Measurements from ENCODE around the gene INS.

INS gene

DNA sequence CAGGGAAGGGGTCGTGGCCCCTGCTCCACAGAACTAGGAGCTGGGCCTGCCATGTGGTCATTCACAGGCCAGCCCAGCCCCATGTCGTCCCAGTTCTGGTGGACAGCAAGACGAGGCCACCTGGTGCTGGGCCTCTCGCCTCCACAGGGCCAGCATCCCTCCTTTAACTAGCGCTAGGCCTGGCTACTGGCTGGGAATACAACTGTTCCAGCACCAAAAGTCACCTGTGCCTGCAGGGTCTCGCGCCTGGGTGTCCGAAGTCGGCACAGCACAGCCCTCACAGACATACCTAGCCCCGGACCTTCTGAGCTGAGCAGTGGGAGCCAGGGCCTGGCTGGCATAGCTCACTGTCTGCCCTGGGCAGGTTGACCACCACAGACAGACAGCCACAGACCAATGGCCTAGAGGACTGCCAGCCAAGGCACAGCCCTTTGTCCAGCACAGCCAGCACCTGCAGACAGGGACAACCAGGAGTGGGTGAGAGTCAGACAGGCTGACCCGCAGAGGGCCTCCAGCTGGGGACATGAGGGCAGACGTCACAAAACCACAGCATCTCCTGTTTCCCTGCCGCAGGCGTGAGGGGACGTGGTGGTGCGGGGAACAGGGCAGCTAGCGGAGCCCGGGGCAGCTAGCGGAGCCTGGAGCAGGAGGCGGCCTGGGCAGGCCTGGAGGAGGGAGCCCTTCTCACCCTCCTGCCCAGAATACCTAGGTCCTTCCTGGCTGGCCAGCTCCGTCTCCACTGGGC, 37.8 kb upstream of the INS start:
- Histone ChIP-seq H3K27me3 (ENCODE audit: insufficient read depth, poor library complexity, severe bottlenecking) (no peaks in the 10 kb centered on the region), H3K27ac (replicated peaks) (no peak overlapping the region), H3K4me3 (replicated peaks; ENCODE audit: insufficient read depth, low read length) (no peak overlapping the region)
- no peak for DNase-seq (ENCODE audit: low read depth in 1 of 2, low spot score in 1 of 2)
- no peak for TF ChIP-seq GABPA (IDR thresholded peaks at IDR 0.05; ENCODE audit: low read depth)
- TF ChIP-seq, protein P1, sequence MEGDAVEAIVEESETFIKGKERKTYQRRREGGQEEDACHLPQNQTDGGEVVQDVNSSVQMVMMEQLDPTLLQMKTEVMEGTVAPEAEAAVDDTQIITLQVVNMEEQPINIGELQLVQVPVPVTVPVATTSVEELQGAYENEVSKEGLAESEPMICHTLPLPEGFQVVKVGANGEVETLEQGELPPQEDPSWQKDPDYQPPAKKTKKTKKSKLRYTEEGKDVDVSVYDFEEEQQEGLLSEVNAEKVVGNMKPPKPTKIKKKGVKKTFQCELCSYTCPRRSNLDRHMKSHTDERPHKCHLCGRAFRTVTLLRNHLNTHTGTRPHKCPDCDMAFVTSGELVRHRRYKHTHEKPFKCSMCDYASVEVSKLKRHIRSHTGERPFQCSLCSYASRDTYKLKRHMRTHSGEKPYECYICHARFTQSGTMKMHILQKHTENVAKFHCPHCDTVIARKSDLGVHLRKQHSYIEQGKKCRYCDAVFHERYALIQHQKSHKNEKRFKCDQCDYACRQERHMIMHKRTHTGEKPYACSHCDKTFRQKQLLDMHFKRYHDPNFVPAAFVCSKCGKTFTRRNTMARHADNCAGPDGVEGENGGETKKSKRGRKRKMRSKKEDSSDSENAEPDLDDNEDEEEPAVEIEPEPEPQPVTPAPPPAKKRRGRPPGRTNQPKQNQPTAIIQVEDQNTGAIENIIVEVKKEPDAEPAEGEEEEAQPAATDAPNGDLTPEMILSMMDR (IDR thresholded peaks at IDR 0.05; ENCODE audit: insufficient read depth, low read length) = no peak

DNA sequence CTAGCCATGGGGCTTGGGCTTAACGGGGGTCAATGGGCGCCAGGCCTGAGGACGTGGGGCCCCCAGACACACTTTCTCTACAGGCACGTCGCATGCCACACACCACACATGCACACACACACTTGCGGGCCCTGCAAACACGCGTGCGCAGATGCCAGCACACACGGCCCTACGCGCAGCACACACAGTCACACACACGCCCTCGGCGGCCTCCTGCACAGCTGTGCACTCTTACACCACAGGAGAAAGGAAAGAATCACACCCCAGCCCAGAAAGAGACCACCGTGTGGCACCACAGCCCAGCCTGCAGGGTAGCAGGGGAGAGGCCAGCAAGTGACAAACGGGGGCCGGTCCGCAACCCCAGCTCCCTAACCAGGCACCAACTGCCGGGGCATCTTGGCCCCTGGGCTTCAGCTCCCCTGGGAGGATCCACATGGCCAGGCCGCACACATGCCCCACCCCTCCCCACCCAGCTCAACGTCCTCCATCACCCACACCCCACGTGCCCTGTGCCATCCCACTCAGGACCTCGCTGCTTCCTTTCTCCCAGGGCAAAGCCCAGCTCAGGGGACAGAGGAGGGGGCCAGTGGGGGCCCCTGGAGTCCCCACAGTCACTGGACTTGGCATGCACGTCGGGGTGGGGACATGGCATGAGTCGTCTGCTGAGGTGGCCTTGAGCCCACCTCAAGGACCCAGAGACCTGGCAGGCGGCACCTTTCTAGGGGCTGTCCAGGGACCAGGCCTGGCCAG, 36.9 kb upstream of the INS start:
- Histone ChIP-seq H3K4me3 (replicated peaks; ENCODE audit: insufficient read depth, low read length) (no peak overlapping the region), H3K27ac (replicated peaks) (no peak overlapping the region), H3K27me3 (ENCODE audit: insufficient read depth, poor library complexity, severe bottlenecking) (no peaks in the 10 kb centered on the region)
- no peak for DNase-seq (ENCODE audit: low read depth in 1 of 2, low spot score in 1 of 2)
- TF ChIP-seq, protein P1 (IDR thresholded peaks at IDR 0.05; ENCODE audit: insufficient read depth, low read length) = no peak

DNA sequence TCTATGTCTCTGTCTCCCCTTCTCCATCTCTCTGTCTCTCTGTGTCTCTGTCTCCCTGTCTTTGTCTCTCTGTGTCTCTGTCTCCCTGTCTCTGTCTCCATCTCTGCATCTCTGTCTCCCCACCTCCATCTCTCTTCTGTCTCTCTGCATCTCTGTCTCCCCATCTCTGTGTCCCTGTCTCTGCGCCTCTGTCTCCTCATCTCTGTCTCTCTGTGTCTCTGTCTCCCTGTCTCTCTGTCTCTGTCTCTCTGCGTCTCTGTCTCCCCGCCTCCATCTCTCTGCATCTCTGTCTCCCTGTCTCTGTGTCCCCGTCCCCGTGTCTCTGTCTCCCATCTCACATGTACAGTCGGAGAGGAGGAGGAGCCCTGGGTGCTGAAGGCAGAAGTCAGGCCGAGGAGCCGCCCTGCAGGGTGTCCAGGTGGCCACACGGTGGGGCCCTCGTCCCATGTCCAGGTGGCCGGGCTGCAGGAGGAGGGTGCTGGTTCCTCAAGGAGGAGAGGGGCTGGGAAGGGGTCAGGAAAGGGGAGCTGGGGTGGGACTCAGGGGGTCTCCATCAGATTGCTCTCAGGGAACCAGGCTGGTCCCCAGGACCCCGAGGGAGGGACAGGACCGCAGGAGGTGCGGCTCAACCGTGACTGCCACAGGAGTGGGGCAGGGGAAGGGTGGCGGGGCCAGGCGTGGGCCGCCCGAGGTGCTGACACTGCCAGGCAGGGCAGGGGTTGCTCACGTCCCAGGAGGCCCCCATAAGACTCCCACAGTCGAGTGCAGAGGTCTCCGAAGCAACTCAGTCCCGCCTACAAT, 36.2 kb upstream of the INS start:
- DNase-seq (ENCODE audit: low read depth in 1 of 2, low spot score in 1 of 2) = peak in 1 of 2 experiments; percentile 74
- TF ChIP-seq SPI1 (IDR thresholded peaks at IDR 0.05; ENCODE audit: borderline replicate concordance, low read depth) = no peak
- TF ChIP-seq POLR2AphosphoS5 (IDR thresholded peaks at IDR 0.05; ENCODE audit: low read depth) = no peak
- no peak for TF ChIP-seq GABPA (IDR thresholded peaks at IDR 0.05; ENCODE audit: low read depth)
- TF ChIP-seq, protein P1 (IDR thresholded peaks at IDR 0.05; ENCODE audit: insufficient read depth, low read length) = peak; percentile 80
- Histone ChIP-seq H3K4me3 (replicated peaks; ENCODE audit: insufficient read depth, low read length) (no peak overlapping the region), H3K27ac (replicated peaks) (no peak overlapping the region), H3K27me3 (ENCODE audit: insufficient read depth, poor library complexity, severe bottlenecking) (no peaks in the 10 kb centered on the region)

DNA sequence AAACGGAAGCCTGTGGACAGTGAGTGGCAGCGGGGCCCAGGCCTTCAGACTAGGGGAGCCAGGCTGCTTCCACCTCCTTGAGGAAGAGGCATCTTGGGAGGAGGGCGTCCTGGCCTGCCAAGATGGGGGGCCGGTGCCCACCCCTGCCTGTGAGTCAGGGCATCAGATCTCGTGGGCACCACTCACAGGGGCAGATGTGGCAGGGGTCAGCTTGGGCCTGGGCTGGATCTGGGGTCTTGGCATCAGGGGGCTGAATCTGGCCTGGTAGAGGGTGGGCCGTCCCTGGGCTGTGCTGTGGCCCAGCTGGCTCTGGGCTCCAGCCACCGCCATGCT, 34.7 kb upstream of the INS start:
- Histone ChIP-seq H3K27me3 (ENCODE audit: insufficient read depth, poor library complexity, severe bottlenecking) (no peaks in the 10 kb centered on the region), H3K4me3 (replicated peaks; ENCODE audit: insufficient read depth, low read length) (no peak overlapping the region), H3K27ac (replicated peaks) (no peak overlapping the region)
- no peak for DNase-seq (ENCODE audit: low read depth in 1 of 2, low spot score in 1 of 2)
- TF ChIP-seq, protein P2, sequence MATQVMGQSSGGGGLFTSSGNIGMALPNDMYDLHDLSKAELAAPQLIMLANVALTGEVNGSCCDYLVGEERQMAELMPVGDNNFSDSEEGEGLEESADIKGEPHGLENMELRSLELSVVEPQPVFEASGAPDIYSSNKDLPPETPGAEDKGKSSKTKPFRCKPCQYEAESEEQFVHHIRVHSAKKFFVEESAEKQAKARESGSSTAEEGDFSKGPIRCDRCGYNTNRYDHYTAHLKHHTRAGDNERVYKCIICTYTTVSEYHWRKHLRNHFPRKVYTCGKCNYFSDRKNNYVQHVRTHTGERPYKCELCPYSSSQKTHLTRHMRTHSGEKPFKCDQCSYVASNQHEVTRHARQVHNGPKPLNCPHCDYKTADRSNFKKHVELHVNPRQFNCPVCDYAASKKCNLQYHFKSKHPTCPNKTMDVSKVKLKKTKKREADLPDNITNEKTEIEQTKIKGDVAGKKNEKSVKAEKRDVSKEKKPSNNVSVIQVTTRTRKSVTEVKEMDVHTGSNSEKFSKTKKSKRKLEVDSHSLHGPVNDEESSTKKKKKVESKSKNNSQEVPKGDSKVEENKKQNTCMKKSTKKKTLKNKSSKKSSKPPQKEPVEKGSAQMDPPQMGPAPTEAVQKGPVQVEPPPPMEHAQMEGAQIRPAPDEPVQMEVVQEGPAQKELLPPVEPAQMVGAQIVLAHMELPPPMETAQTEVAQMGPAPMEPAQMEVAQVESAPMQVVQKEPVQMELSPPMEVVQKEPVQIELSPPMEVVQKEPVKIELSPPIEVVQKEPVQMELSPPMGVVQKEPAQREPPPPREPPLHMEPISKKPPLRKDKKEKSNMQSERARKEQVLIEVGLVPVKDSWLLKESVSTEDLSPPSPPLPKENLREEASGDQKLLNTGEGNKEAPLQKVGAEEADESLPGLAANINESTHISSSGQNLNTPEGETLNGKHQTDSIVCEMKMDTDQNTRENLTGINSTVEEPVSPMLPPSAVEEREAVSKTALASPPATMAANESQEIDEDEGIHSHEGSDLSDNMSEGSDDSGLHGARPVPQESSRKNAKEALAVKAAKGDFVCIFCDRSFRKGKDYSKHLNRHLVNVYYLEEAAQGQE (IDR thresholded peaks at IDR 0.05; ENCODE audit: insufficient replicate concordance, low read depth) = no peak
- TF ChIP-seq GABPA (IDR thresholded peaks at IDR 0.05; ENCODE audit: low read depth) (no peak), SPI1 (IDR thresholded peaks at IDR 0.05; ENCODE audit: borderline replicate concordance, low read depth) (no peak), POLR2AphosphoS5 (IDR thresholded peaks at IDR 0.05; ENCODE audit: low read depth) (no peak)
- TF ChIP-seq, protein P1 (IDR thresholded peaks at IDR 0.05; ENCODE audit: insufficient read depth, low read length) = no peak
